Hepatocyte (in vitro differentiated cells): ENCODE measurements around the gene ZNF81. TPM values are rescaled to one million over a fixed set of nuclear protein-coding genes. Genes with fewer than 3 reads are reported as not detected.
"Not testable (repeated sequence)": the region's sequence is repeated elsewhere in the genome, so short reads cannot be mapped to it uniquely, and the experiment has no call there.

Experiments
- DNase-seq: peaks from one replicate; pipeline ENCODE4 v3.0.0-alpha.2; 2016; ENCODE audit warnings: low spot score
- H2AFZ ChIP-seq: fragments of 200-600 bp; sonication (generic); 2 replicates; pipeline ENCODE4 v1.6.0; 2016; ENCODE audit warnings: antibody characterized with exemption, mild to moderate bottlenecking
- H3K27ac ChIP-seq: fragments of 200-600 bp; sonication (generic); 2 replicates; pipeline ENCODE4 v1.5.1; 2016; ENCODE audit warnings: mild to moderate bottlenecking
- H3K27me3 ChIP-seq: fragments of 200-600 bp; sonication (generic); 2 replicates; pipeline ENCODE4 v1.6.1; 2016
- H3K36me3 ChIP-seq: fragments of 200-600 bp; sonication (generic); replicated peaks from 2 replicates; pipeline ENCODE4 v1.5.1; 2016; ENCODE audit warnings: low read depth; ENCODE audit not compliant: insufficient read depth
- H3K4me1 ChIP-seq: fragments of 200-600 bp; sonication (generic); 2 replicates; pipeline ENCODE4 v1.5.1; 2016; ENCODE audit warnings: mild to moderate bottlenecking, moderate library complexity; ENCODE audit not compliant: insufficient read depth
- H3K4me2 ChIP-seq: fragments of 200-600 bp; sonication (generic); 2 replicates; pipeline ENCODE4 v1.6.0; 2016
- H3K4me3 ChIP-seq: fragments of 200-600 bp; sonication (generic); 2 replicates; pipeline ENCODE4 v1.5.1; 2016; ENCODE audit warnings: mild to moderate bottlenecking
- H3K79me2 ChIP-seq: fragments of 200-600 bp; sonication (generic); 2 replicates; pipeline ENCODE4 v1.6.0; 2017; ENCODE audit warnings: mild to moderate bottlenecking
- H3K9me2 ChIP-seq: fragments of 200-600 bp; sonication (generic); replicated peaks from 2 replicates; pipeline ENCODE4 v1.6.0; 2017; ENCODE audit warnings: mild to moderate bottlenecking; ENCODE audit not compliant: insufficient read depth
- H3K9me3 ChIP-seq: fragments of 200-600 bp; sonication (generic); 2 replicates; pipeline ENCODE4 v1.5.1; 2016; ENCODE audit warnings: low read depth, mild to moderate bottlenecking
- H4K20me1 ChIP-seq: fragments of 200-600 bp; sonication (generic); 2 replicates; pipeline ENCODE4 v1.6.0; 2016; ENCODE audit warnings: mild to moderate bottlenecking; ENCODE audit not compliant: insufficient read depth, poor library complexity, severe bottlenecking
- EZH2 ChIP-seq: fragments of 200-600 bp; sonication (generic); IDR thresholded peaks from 2 replicates; pipeline ENCODE4 v1.6.1; 2016; ENCODE audit warnings: antibody characterized with exemption, mild to moderate bottlenecking, borderline replicate concordance
- EZH2phosphoT487 ChIP-seq: fragments of 200-600 bp; sonication (generic); IDR thresholded peaks from one replicate; pipeline ENCODE4 v1.6.1; 2018; ENCODE audit warnings: antibody characterized with exemption, mild to moderate bottlenecking, low read depth, moderate library complexity; ENCODE audit not compliant: unreplicated experiment, severe bottlenecking
- WGBS: methylation state at CpG from one replicate; pipeline ENCODE4 v1.1.6; 2016; ENCODE audit warnings: low lambda C conversion rate; ENCODE audit errors: missing lambda C conversion rate; 5-methylcytosine and 5-hydroxymethylcytosine counted together
- polyA plus RNA-seq: library from polyadenylated mRNA; unstranded; fragments of >200 nt; fragmentation: Nextera tagmentation; extraction: Ambion mirVana; gene quantifications from 2 replicates; pipeline ENCODE4 v1.2.1, GENCODE V29; 2016
- total RNA-seq: library from RNA; depleted of rRNA; stranded (reverse); fragments of >200 nt; gene quantifications from 2 replicates; pipeline ENCODE4 v1.2.3, GENCODE V29; 2014
- TF ChIP-seq, protein P1 (sequence below): fragments of 200-600 bp; sonication (generic); IDR thresholded peaks from 2 replicates; pipeline ENCODE4 v1.5.1; 2016; ENCODE audit warnings: antibody characterized with exemption, mild to moderate bottlenecking; ENCODE audit not compliant: poor library complexity

Gene ZNF81
- total and polyA plus RNA-seq, 2 experiments from 2014 or later = 4.1 to 10.9 TPM

GRCh38 chrX:47807272-47807538 is 29.5 kb upstream of the ZNF81 start:
- H3K79me2 ChIP-seq, H3K9me2 ChIP-seq, H3K36me3 ChIP-seq, H3K4me2 ChIP-seq, H3K9me3 ChIP-seq, DNase-seq, H3K4me3 ChIP-seq, H3K27ac ChIP-seq, H2AFZ ChIP-seq, H3K27me3 ChIP-seq, H4K20me1 ChIP-seq, H3K4me1 ChIP-seq: not testable (repeated sequence)
- WGBS = 73% methylated on average over 3 of the region's 3 CpGs

- TF ChIP-seq EZH2 = no peak
- TF ChIP-seq, protein P1, sequence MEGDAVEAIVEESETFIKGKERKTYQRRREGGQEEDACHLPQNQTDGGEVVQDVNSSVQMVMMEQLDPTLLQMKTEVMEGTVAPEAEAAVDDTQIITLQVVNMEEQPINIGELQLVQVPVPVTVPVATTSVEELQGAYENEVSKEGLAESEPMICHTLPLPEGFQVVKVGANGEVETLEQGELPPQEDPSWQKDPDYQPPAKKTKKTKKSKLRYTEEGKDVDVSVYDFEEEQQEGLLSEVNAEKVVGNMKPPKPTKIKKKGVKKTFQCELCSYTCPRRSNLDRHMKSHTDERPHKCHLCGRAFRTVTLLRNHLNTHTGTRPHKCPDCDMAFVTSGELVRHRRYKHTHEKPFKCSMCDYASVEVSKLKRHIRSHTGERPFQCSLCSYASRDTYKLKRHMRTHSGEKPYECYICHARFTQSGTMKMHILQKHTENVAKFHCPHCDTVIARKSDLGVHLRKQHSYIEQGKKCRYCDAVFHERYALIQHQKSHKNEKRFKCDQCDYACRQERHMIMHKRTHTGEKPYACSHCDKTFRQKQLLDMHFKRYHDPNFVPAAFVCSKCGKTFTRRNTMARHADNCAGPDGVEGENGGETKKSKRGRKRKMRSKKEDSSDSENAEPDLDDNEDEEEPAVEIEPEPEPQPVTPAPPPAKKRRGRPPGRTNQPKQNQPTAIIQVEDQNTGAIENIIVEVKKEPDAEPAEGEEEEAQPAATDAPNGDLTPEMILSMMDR = no peak
- no peak for TF ChIP-seq EZH2phosphoT487
- H3K4me2 ChIP-seq = no peak overlapping the region
Observed at GRCh38 chrX:47807548-47807947, 29.2 kb upstream of the ZNF81 start.

DNA sequence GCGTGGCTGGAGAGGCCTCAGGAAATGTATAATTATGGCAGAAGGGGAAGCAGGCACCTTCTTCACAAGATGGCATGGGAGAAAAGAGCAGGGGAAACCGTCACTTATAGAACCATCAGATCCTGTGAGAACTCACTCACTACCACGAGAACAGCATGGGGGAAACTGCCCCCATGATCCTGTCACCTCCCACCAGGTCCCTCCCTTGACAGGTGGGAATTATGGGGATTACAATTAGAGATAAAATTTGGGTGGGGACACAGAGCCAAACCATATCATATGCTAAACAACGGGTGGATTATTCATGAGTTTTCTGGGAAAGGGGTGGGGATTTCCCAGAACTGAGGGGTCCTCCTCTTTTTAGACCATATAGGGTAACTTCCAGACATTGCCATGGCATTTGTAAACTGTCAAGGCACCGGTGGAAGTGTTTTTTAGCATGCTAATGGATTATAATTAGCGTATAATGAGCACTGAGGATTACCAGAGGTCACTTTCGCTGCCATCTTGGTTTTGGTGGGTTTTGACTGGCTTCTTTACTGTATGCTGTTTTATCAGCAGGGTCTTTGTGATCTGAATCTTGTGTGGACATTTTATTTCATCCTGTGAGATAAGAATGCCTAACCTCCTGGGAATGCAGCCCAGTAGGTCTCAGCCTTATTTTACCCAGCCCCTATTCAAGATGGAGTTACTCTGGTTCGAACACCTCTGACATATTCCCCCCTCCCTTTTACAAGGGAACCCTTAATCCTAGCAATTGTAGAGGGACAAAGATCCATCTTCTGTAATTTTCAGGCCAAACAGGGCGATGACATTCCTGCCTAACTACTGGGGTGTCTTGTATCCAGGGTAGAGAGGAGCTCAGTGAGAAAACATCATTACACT is 27.6 kb upstream of the ZNF81 start:
- H3K27me3 ChIP-seq = no peaks in the 10 kb centered on the region
- H3K9me3 ChIP-seq = no peaks in the 10 kb centered on the region
- no peak overlapping the region for H3K27ac ChIP-seq
- 59% methylated on average over 9 of the region's 9 CpGs for WGBS
- H2AFZ ChIP-seq = no peak overlapping the region
- no peaks in the 10 kb centered on the region for H3K36me3 ChIP-seq
- H3K4me2 ChIP-seq = no peak overlapping the region
- H4K20me1 ChIP-seq = no peaks in the 10 kb centered on the region
- TF ChIP-seq, protein P1 = no peak
- TF ChIP-seq EZH2phosphoT487 = no peak
- TF ChIP-seq EZH2 = no peak
- no peak overlapping the region for H3K4me3 ChIP-seq
- no peaks in the 10 kb centered on the region for H3K4me1 ChIP-seq
- no peaks in the 10 kb centered on the region for H3K79me2 ChIP-seq
- no peaks in the 10 kb centered on the region for H3K9me2 ChIP-seq
- no peak for DNase-seq

More at GRCh38 chrX:47807548-47807947, 29.2 kb upstream of the ZNF81 start:
- WGBS = 64% methylated on average over 12 of the region's 12 CpGs
- H4K20me1 ChIP-seq = no peaks in the 10 kb centered on the region
- no peaks in the 10 kb centered on the region for H3K27me3 ChIP-seq
- H3K9me2 ChIP-seq = no peaks in the 10 kb centered on the region
- H3K9me3 ChIP-seq = no peaks in the 10 kb centered on the region
- H2AFZ ChIP-seq = no peak overlapping the region
- no peak overlapping the region for H3K27ac ChIP-seq
- H3K4me1 ChIP-seq = no peaks in the 10 kb centered on the region
- no peak for DNase-seq
- no peaks in the 10 kb centered on the region for H3K36me3 ChIP-seq
- no peak overlapping the region for H3K4me3 ChIP-seq
- H3K79me2 ChIP-seq = no peaks in the 10 kb centered on the region

GRCh38 chrX:47814851-47815250 is 21.9 kb upstream of the ZNF81 start:
- TF ChIP-seq EZH2phosphoT487 (no peak), EZH2 (no peak)
- TF ChIP-seq, protein P1 = no peak
- Histone ChIP-seq H3K27ac (no peak overlapping the region), H3K79me2 (no peaks in the 10 kb centered on the region), H3K4me3 (no peak overlapping the region), H3K36me3 (no peaks in the 10 kb centered on the region), H3K27me3 (no peaks in the 10 kb centered on the region), H3K4me1 (no peaks in the 10 kb centered on the region), H2AFZ (no peak overlapping the region), H3K9me3 (no peaks in the 10 kb centered on the region), H3K4me2 (no peak overlapping the region), H3K9me2 (no peaks in the 10 kb centered on the region), H4K20me1 (no peaks in the 10 kb centered on the region)
- no peak for DNase-seq
- WGBS = 74% methylated on average over 1 of the region's 1 CpG
